Tibial nerve (tissue), 4 donors: ENCODE data around the gene TYW1.
"Not testable (repeated sequence)": the region's sequence is repeated elsewhere in the genome, so short reads cannot be mapped to it uniquely, and the experiment has no call there.

ENCODE experiments used
- EP300 ChIP-seq, 2 donors: sonication (generic); formaldehyde crosslinking; IDR thresholded peaks; one replicate each; pipeline ENCODE4 v1.6.1; 2017; ENCODE audit warnings: antibody characterized with exemption in 2 of 2, mild to moderate bottlenecking in 1 of 2
- TF ChIP-seq, protein P1 (sequence below), 5 experiments: fragments of 200-600 bp in 3 of 5; fragments of 450-650 bp in 2 of 5; sonication (generic) in 3 of 5; IDR thresholded peaks; one replicate each; pipeline ENCODE4 v1.5.1; 2016 to 2019; ENCODE audit warnings: antibody characterized with exemption in 5 of 5, mild to moderate bottlenecking in 3 of 5, moderate library complexity in 2 of 5

- TF ChIP-seq, protein P1, sequence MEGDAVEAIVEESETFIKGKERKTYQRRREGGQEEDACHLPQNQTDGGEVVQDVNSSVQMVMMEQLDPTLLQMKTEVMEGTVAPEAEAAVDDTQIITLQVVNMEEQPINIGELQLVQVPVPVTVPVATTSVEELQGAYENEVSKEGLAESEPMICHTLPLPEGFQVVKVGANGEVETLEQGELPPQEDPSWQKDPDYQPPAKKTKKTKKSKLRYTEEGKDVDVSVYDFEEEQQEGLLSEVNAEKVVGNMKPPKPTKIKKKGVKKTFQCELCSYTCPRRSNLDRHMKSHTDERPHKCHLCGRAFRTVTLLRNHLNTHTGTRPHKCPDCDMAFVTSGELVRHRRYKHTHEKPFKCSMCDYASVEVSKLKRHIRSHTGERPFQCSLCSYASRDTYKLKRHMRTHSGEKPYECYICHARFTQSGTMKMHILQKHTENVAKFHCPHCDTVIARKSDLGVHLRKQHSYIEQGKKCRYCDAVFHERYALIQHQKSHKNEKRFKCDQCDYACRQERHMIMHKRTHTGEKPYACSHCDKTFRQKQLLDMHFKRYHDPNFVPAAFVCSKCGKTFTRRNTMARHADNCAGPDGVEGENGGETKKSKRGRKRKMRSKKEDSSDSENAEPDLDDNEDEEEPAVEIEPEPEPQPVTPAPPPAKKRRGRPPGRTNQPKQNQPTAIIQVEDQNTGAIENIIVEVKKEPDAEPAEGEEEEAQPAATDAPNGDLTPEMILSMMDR (IDR thresholded peaks at IDR 0.05) = not testable (repeated sequence)
- not testable (repeated sequence) for TF ChIP-seq EP300 (IDR thresholded peaks at IDR 0.05)
Measured at GRCh38 chr7:67114483-67115246, 118.0 kb downstream of the TYW1 start.
